KOPT-K1 (cell line): ENCODE results near the gene UBTF.

Experiments used
- H3K27ac ChIP-seq: fragments of 200-600 bp; sonication (generic); 2 replicates; pipeline ENCODE4 v1.5.1; 2016; ENCODE audit warnings: antibody characterized with exemption, mild to moderate bottlenecking, low read depth, low read length; ENCODE audit not compliant: poor library complexity, severe bottlenecking
- H3K36me3 ChIP-seq: fragments of 200-600 bp; sonication (generic); 2 replicates; pipeline ENCODE4 v1.5.1; 2017; ENCODE audit warnings: antibody characterized with exemption, mild to moderate bottlenecking, low read length, moderate library complexity; ENCODE audit not compliant: insufficient read depth
- H3K9me3 ChIP-seq: fragments of 200-600 bp; sonication (generic); 2 replicates; pipeline ENCODE4 v1.5.1; 2017; ENCODE audit warnings: antibody characterized with exemption, low read length, mild to moderate bottlenecking; ENCODE audit not compliant: insufficient read depth, poor library complexity, severe bottlenecking

The UBTF gene, protein sequence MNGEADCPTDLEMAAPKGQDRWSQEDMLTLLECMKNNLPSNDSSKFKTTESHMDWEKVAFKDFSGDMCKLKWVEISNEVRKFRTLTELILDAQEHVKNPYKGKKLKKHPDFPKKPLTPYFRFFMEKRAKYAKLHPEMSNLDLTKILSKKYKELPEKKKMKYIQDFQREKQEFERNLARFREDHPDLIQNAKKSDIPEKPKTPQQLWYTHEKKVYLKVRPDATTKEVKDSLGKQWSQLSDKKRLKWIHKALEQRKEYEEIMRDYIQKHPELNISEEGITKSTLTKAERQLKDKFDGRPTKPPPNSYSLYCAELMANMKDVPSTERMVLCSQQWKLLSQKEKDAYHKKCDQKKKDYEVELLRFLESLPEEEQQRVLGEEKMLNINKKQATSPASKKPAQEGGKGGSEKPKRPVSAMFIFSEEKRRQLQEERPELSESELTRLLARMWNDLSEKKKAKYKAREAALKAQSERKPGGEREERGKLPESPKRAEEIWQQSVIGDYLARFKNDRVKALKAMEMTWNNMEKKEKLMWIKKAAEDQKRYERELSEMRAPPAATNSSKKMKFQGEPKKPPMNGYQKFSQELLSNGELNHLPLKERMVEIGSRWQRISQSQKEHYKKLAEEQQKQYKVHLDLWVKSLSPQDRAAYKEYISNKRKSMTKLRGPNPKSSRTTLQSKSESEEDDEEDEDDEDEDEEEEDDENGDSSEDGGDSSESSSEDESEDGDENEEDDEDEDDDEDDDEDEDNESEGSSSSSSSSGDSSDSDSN

DNA sequence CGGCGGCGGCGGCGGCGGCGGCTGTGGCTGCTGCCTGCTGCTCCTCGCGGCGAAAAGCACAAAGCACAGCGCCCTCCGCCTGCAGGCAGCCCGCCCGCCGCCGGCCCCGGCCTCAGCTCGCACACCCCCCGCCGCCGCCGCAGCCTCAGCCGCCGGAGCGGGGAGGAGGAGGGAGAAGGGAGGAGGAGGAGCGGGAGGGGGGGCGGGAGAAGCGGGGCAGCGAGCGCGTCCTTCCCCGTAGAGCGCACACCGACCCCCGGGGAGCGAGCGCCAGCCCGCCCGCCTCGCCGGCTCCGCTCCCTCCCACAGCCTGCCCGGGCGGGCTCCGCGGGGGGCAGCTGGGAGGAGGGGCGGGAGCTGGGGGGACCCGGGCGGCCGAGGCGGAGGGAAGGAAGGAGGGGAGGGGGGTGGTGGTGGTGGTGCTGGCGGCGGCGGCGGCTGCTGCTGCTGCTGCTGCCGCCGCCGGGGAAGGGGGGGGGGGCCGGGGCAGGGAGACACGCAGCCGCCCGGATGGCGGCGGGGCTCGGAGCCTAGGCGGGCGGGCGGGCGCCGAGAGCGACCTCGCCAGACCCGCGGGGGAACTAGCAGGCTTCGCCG, at the start of gene UBTF:
UBTF (minus strand) TSS at position 60 of the 597 bp plus-strand sequence. CDS start 1,446 bp downstream, outside the sequence.
- H3K27ac ChIP-seq: peak within 1 kb of the TSS; percentile 97

DNA sequence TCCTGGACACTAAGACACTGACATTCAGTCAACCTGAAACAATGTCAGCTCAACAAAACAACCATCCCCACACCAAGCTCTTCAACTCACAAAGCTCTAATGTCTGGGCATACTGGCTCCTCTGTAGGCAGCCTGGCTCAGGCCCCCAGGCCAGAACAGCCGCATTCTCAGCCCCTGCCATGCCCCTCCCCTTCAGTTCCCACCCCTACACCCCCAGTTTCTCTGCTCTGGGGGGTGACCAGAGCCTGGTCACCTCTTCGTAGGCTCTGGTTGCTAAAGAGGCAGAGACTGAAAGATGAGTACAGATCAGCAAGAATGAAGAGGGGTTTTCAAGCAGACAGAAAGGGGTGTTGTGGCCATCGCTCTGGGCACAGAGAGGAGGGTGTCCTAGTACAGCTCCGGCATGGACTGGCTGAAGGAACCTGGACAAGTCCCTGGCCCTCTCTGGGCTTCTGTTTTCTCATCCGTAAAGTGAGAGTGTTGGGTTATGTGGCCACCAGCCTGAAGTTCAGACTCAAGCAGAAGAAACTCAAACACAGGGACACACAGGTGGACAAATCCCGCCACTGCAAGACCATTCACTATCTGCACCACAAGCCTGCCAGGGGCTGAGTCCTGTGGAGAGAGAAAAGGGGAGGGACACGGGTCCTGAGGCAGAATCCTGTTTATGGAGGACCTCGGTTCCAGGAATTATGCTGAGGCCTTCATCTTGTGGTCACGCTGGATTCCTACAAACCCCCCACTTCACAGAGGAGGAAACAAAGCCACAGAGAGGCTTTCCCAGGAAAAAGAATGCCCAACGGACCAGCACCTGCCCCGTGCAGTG, 49.4 kb upstream of the UBTF start:
- Histone ChIP-seq H3K27ac (no peak overlapping the region), H3K36me3 (no peaks in the 10 kb centered on the region), H3K9me3 (no peaks in the 10 kb centered on the region)

More for the DNA sequence above, at the start of gene UBTF:
- Histone ChIP-seq H3K36me3 (peaks cover 22% of the 10 kb centered on the region), H3K9me3 (no peaks in the 10 kb centered on the region)

DNA sequence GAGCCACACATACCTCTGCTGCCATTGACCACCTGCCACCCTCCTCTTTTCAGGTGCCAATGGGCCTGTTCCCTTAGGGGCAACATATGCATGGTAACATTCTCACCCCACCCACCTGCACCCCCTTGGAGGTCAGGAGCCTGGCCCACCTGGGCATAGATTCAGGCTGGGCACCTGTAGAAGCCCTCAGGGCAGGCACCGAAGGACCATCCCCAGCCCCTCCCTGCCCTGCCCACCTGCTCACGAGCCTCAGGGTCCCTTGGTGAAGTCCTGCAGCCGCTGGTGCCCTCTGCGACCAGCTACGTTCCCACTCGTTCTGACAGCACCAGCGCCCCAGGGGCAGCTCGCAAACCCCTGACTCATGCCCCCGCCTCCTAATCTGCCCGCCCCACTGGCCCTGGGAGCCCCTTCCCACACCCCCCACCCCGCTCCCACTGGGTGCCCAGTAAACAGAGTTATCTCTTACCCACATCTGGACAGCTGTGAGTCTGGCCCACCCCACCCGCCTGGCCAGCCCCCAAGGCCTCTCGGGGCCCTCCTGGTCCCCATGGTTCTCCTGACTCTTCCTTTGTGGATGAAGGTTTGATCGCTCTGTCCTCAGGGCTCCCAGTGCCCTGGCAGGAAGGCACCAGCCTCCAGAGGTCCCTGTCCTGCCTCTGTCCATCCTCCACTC, 48.5 kb upstream of the UBTF start, which contains the start of gene SLC4A1:
SLC4A1 (minus strand) TSS at position 318 of the 673 bp plus-strand sequence. CDS start 5,269 bp downstream, outside the sequence.
- H3K36me3 ChIP-seq: no peaks in the 10 kb centered on the region
- H3K27ac ChIP-seq: no peak within 1 kb of the TSS

DNA sequence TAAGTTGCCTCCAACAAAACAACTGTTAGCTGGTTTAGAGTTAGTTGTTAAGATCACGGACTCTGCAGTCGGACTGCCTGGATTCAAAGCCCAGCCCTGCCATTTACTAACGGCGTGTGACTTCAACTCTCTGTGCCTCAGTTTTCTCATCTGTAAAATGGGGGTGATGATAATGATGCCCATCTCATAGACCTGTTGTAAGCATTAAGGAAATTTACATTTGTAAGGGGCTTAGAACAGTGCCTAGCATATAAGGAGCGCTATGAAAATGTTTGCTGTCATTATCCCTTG, 47.6 kb upstream of the UBTF start:
- Histone ChIP-seq H3K9me3 (no peaks in the 10 kb centered on the region), H3K36me3 (no peaks in the 10 kb centered on the region), H3K27ac (no peak overlapping the region)

More for the DNA sequence above, 48.5 kb upstream of the UBTF start, which contains the start of gene SLC4A1:
- H3K9me3 ChIP-seq: no peaks in the 10 kb centered on the region

DNA sequence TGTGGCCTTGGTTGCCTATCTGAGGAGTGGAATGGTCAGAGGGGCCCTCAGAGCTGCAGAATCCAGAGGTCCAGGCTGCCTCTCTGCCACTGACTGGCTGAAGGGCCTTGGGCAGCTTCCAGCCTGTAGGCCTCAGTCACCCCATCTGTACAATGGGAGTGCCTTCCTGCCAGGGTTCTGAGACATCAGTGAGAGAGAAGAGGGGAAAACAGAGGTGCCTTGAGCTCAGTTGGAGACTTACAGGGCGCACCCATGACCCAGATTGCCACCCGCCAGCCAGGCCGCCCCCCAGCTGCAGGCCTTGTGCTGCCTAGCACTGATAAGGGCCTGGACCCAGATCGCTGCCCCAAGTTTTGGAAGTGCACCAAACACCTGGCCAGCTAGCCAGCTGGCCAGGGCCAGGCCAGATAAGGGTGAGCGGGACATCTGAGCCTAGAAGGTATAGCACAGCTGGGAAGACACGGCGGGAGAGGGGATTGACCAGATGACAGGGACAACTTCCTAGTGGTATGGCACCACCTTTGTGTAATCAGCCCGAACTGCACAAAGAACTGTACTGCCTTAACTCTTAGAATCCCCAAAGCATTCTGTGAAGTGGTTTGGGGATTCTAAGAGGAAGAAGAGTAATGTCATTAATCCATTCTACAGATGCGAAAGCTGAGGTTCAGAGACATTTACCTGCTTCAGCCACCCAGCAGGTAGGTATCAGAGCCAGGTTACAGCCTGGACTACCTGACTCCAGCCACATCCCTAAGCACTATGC, 47.1 kb upstream of the UBTF start:
- Histone ChIP-seq H3K9me3 (no peaks in the 10 kb centered on the region), H3K27ac (no peak overlapping the region), H3K36me3 (no peaks in the 10 kb centered on the region)

DNA sequence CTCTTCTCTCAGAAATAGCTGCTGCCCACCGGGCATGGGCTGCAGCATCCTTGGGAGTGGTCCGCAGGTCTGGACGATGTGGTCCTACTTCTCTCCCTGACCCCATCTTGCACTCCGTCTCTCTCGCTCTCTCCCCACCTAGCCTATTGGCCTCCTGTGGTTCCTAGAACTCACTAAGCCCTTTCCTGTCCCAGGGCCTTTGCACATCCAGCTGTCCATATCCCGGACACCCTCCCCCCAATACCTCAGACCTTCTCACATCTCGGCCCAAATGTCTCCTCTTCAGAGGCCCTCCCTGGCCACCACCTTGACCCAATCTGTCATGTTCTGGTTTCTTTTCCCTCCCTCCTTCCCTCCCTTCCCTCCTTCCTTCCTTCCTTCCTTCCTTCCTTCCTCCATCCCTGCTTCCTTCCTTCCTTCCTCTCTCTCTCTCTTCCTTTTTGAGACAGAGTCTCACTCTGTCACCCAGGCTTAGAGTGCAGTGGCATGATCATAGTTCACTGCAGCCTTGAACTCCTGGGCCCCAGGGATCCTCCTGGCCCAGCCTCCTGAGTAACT, 43.9 kb upstream of the UBTF start:
- Histone ChIP-seq H3K9me3 (no peaks in the 10 kb centered on the region), H3K27ac (no peak overlapping the region), H3K36me3 (no peaks in the 10 kb centered on the region)

DNA sequence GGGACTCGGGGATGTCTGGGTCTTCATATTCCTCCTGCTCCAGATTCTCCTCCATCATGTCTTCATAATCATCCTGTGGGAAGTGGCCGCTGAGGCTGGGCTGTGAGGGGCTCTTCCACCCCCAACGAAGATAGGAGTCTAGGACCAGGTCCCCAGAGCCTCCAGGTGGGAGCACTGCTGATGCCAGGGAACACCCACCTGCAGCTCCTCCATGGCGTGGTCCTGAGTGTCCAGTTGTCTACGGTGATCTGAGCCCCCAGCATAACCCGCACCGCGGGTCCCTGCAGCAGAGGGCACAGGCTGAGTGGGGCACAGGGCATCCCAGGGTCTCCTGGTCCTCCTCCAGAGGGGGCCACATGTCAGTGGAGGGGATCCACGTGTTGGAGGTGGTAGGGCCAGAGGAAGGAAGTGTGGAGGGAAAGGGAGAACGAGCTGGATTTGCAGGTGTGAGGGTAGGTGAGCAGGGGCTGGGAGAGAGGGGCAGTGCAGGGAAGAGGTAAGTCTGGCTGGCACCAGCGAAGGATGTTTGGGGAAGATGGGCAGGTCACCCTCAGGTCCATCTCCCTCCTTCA, 43.3 kb upstream of the UBTF start:
- no peak overlapping the region for H3K27ac ChIP-seq
- no peaks in the 10 kb centered on the region for H3K36me3 ChIP-seq
- H3K9me3 ChIP-seq: no peaks in the 10 kb centered on the region

DNA sequence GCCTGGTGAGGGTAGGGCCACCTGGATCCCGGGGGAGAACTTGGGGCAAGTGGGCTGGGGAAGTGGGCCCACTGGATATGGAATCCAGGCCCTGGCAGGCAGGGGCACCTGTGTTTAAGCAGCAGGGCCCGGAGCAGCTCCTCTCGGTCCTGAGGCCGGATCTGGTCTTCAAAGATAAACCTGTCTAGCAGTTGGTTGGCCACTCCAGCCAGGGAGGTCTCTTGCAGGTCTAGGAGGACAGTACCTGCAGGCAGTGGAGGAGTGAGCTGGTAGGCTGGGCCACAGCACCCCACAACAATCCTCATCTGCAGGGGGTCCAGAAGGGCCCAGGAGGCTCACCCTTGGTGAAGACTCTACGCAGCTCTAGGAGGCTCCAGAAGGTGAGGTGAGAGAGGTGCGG, 40.8 kb upstream of the UBTF start:
- Histone ChIP-seq H3K27ac (no peak overlapping the region), H3K9me3 (no peaks in the 10 kb centered on the region), H3K36me3 (no peaks in the 10 kb centered on the region)

DNA sequence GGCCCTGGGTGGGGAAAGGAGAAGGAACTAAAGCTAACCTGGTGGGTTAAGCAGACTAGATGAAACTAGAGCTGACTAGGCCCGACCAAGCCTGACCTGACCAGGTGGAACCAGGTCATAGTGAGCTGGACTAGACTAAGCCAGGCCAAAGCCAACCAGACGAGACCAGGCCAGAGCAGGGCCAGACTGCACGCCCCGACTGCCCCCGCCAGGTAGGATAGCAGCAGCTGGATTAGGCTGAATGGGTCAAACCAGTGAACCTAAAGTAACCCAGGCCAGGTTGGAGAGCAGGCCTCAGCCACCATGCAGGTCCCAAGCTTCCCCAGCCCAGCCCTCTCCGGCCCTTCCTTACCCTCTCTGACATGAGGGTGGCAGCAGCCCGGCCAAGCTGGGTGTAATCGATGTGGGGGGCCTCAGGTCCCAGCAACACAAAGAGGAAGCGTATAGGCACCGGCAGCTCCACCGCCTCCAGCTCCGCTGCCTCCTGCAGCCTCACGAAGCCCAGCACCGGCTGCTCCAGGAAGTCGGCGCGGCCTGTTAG, 39.4 kb upstream of the UBTF start:
- H3K27ac ChIP-seq: no peak overlapping the region
- no peaks in the 10 kb centered on the region for H3K9me3 ChIP-seq
- no peaks in the 10 kb centered on the region for H3K36me3 ChIP-seq

DNA sequence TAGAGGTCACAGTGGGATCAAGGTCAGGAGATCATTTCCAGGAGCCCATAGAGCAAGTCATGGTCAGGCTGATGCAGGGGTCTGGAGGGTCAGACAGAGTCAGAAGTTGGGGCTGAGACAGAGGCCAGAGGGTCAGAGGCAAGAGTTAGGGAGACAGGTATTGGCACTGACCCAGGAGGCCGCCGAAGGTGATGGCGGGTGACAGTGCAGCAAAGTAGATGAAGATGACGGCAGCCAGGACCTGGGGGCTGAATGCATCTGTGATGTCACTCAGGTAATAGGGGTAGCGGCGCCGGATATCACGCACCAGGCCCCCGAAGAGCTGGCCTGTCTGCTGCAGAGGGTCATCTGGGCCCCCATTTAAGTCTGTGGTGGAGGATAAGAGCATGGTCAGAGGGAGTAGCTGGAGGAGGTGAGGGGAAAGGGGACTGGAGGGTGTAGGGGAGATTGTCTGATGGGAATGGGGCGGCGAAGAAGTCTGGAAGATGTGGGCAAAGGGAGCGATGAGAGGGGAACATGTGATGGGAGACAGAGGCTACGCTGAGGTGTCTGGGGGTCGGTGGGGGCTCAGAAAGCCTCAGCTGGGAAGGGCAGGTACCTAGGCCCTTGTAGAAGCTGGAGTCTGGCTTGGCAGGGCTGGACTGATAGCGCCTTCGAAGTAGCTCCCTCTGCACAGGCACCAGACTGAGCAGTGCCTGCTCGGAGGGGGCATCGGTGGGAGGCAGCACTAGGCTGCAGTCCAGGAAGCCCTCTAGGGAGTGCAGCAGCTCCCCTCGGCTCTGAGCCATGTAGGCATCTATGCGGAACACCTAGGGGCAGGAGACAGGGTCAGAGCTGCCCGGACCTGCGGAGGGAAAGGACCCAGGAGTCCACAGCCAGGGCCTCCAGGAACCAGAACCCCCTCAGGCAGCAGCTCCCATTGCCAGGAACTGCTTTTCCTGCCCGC, 38.6 kb upstream of the UBTF start:
- Histone ChIP-seq H3K36me3 (no peaks in the 10 kb centered on the region), H3K9me3 (no peaks in the 10 kb centered on the region), H3K27ac (no peak overlapping the region)

DNA sequence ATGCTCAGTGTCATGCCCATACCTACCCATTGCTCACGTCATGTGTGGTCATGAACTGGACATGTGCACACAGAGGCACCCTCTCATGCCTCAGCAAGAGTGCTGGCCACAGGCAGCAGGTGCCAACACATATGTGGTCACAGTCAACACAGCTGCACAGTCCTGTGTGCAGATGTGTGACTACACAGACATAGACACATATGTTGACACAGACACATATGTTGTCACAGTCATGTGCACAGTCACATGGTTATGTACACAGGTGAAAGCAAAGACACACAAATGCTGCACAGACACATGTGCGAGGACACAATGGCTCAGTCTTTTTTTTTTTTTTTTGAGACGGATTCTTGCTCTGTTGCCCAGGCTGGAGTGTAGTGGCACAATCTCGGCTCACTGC, 37.2 kb upstream of the UBTF start:
- H3K9me3 ChIP-seq: no peaks in the 10 kb centered on the region
- no peak overlapping the region for H3K27ac ChIP-seq
- H3K36me3 ChIP-seq: no peaks in the 10 kb centered on the region

DNA sequence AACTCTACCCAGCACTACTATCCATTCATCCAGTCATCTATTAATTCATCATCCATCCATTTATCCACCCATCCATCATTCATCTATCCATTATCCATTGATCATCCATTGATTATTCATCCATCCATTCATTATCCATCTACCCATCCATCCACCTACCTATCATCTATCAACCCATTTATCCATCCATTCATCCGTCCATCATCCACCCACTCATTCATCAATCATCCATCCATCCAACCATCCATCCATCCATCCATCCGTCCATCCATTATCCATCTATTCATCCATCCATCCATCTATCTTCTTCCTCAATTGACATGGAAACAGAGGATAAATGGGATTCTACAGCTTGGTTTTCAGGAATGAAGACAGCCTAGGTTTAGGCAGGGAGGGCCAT, 36.4 kb upstream of the UBTF start:
- no peak overlapping the region for H3K27ac ChIP-seq
- no peaks in the 10 kb centered on the region for H3K36me3 ChIP-seq
- no peaks in the 10 kb centered on the region for H3K9me3 ChIP-seq
